Measurements from ENCODE around the gene STX16.

The STX16 gene

DNA sequence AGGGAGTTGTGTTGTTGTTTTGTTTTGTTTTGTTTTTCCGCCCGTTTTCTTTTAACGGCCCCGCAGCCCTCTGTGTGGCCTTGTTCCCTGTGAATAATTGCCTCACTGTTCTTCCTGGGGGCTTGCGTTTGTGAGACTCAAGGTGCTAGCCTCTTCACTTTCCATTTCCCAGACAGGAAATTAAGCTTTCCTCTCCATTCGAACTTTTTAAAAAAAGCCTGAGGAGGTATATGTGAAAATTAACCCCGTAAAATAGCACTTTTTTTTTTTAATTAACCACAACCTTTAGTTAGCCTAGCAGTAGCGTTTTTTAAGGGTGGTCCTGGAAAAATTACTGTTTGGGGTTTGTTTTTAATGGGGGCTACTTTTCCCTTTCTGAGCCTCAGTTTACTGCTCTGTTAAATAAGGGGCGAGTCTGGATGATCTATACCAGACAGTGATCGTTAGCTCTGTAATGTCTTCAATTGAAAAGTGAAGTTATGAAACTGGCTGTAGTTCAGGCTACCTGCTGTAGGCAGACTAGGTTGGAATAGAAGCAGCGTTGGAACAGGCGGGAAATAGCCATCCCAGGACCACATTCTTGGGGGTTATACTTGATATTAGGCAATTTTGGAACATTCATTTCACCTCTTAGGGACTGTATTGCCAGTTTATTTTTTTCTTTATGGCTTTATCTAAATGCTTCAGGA is 1.7 kb downstream of the STX16 start:
- no peak for TF ChIP-seq EP300 (IDR thresholded peaks at IDR 0.05; ENCODE audit: borderline replicate concordance)

GRCh38 chr20:58654337-58654736 is 3.3 kb downstream of the STX16 start:
- TF ChIP-seq RAD21 (IDR thresholded peaks at IDR 0.05; ENCODE audit: low read depth): no peak
- TF ChIP-seq FOXM1 (IDR thresholded peaks at IDR 0.05; ENCODE audit: borderline replicate concordance, low read depth): no peak
- no peak for TF ChIP-seq REST (IDR thresholded peaks at IDR 0.05; ENCODE audit: low read depth)

DNA sequence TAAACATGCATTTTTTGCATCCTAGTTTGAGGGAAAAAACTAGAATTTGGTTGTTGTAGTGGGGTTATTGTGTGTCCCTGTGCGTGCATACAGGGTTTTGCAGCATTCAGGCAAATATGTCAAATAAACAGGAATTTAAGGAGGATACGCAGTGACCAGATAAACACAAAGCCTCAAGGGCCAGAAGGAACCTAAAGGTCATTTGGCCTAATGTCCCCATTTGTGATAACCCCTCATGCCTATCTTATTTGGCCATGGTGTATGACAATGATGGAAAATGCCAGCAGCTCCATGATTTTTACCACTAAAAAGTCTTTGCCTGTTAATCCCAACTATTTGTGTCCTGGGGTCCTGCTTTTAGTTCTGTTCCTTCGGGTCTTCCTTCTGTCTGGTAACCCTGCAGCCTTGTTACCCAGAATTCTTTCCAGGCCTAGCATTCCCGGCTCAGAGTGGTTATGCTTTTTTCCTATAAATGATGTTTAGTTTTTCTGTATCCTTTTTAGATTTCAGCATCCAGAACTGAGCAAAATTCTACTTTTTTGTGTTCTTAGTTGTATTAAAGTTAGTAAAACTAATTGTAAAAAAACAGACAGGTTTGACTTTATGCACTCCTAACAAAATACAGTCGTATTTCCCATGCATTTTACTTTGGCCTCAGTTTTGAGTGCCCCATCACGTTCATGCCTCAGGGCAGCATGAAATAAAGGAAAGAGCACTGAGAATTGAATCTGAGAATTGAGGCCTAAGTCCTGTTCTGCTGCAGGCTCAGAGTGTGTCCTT is 4.4 kb downstream of the STX16 start:
- TF ChIP-seq TEAD4 (IDR thresholded peaks at IDR 0.05) (no peak), REST (IDR thresholded peaks at IDR 0.05; ENCODE audit: low read depth) (no peak), EGR1 (IDR thresholded peaks at IDR 0.05) (no peak), NFIC (IDR thresholded peaks at IDR 0.05) (no peak), CREB1 (IDR thresholded peaks at IDR 0.05; ENCODE audit: low read depth) (no peak), EP300 (IDR thresholded peaks at IDR 0.05; ENCODE audit: borderline replicate concordance) (no peak)

DNA sequence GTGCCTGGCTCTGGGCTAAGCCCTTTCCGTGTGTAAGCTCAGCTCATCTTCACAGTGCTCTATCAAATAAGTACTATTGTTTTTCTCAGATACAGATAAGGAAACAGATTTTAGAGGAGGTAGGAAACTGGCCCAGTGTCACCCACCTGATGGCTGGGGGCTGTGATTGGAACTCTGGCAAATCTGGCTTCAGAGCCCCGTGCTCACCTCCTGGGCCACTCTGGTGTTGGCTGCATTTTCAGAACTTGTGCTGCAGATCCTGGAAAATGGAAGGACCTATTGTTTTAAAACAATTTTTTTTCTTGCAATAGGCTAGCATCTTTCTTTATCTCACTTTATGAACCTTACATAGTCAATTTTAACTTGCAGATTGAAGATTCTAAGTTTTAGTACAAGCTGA is 5.7 kb downstream of the STX16 start:
- TF ChIP-seq TCF12 (IDR thresholded peaks at IDR 0.05; ENCODE audit: low read depth) (no peak), YY1 (IDR thresholded peaks at IDR 0.05; ENCODE audit: low read depth) (no peak)

GRCh38 chr20:58657262-58657661 is 6.2 kb downstream of the STX16 start:
- TF ChIP-seq EGR1 (IDR thresholded peaks at IDR 0.05) (no peak), NFIC (IDR thresholded peaks at IDR 0.05) (no peak), TEAD4 (IDR thresholded peaks at IDR 0.05) (no peak), YY1 (IDR thresholded peaks at IDR 0.05; ENCODE audit: low read depth) (no peak), ZBTB7A (IDR thresholded peaks at IDR 0.05; ENCODE audit: low read depth) (no peak), TCF12 (IDR thresholded peaks at IDR 0.05; ENCODE audit: low read depth) (no peak), CEBPB (IDR thresholded peaks at IDR 0.05) (no peak), REST (IDR thresholded peaks at IDR 0.05; ENCODE audit: low read depth) (no peak), EP300 (IDR thresholded peaks at IDR 0.05; ENCODE audit: borderline replicate concordance) (no peak)

GRCh38 chr20:58657986-58658385 is 6.9 kb downstream of the STX16 start:
- no peak for TF ChIP-seq EGR1 (IDR thresholded peaks at IDR 0.05)
- TF ChIP-seq REST (IDR thresholded peaks at IDR 0.05; ENCODE audit: low read depth): no peak
- TF ChIP-seq TCF12 (IDR thresholded peaks at IDR 0.05; ENCODE audit: low read depth): no peak
- TF ChIP-seq EP300 (IDR thresholded peaks at IDR 0.05; ENCODE audit: borderline replicate concordance): no peak
- no peak for TF ChIP-seq TAF1 (IDR thresholded peaks at IDR 0.05; ENCODE audit: low read depth)
- no peak for TF ChIP-seq CEBPB (IDR thresholded peaks at IDR 0.05)
- TF ChIP-seq TEAD4 (IDR thresholded peaks at IDR 0.05): no peak
- no peak for TF ChIP-seq CREB1 (IDR thresholded peaks at IDR 0.05; ENCODE audit: low read depth)
- no peak for TF ChIP-seq NFIC (IDR thresholded peaks at IDR 0.05)
